SK-N-SH (cell line): ENCODE data around the gene DEPDC5. TPM values are rescaled to one million over a fixed set of nuclear protein-coding genes. Genes with fewer than 3 reads are reported as not detected.

Experiments used
- CTCF ChIA-PET: fragments of 300-600, 350-600 bp; formaldehyde crosslinking; extraction: SDS; loops from one replicate; lab custom pipeline; 2021; lab: Yijun Ruan, JAX
- POLR2A ChIA-PET: fragments of 350-600 bp; sonication (Branson Sonifier 250); formaldehyde crosslinking; extraction: SDS; loops from one replicate; lab custom pipeline; 2020; ENCODE audit warnings: antibody characterized with exemption, inconsistent platforms; lab: Yijun Ruan, JAX
- DNase-seq: peaks from one replicate; pipeline ENCODE4 v3.0.0; 2012
- H2AFZ ChIP-seq: fragments of 200-600 bp; sonication (generic); 2 replicates; pipeline ENCODE4 v1.8.1; 2016; ENCODE audit warnings: antibody characterized with exemption, mild to moderate bottlenecking, low read depth
- H3F3A ChIP-seq: fragments of 200-600 bp; sonication (generic); replicated peaks from 2 replicates; pipeline ENCODE3; 2016; ENCODE audit warnings: antibody characterized with exemption, mild to moderate bottlenecking; ENCODE audit not compliant: insufficient read depth
- H3K27ac ChIP-seq, 2 experiments: fragments of 200-500 bp in 1 of 2; fragments of 200-600 bp in 1 of 2; sonication (Bioruptor generic) in 1 of 2; sonication (generic), shearing (Covaris generic) in 1 of 2; 2 replicates each; pipeline versions ENCODE4 v1.5.1 to v1.6.1; 2014 to 2016; ENCODE audit warnings: low read depth in 2 of 2, inconsistent platforms in 1 of 2, low read length in 1 of 2, mild to moderate bottlenecking in 1 of 2, mixed read lengths in 1 of 2
- H3K27me3 ChIP-seq: fragments of 200-600 bp; sonication (generic), shearing (Covaris generic); 2 replicates; pipeline ENCODE4 v1.6.1; 2016; ENCODE audit warnings: mixed run types; ENCODE audit not compliant: insufficient read depth
- H3K36me3 ChIP-seq, 2 experiments: fragments of 200-500 bp in 1 of 2; fragments of 200-600 bp in 1 of 2; sonication (Bioruptor generic) in 1 of 2; sonication (generic) in 1 of 2; replicated peaks in 1 of 2; 2 replicates each; pipeline versions ENCODE3 to v1.5.1; 2014 to 2016; ENCODE audit warnings: low read length in 1 of 2, mild to moderate bottlenecking in 1 of 2; ENCODE audit not compliant: insufficient read depth in 2 of 2, control insufficient read depth in 1 of 2
- H3K4me1 ChIP-seq, 2 experiments: fragments of 200-500 bp in 1 of 2; fragments of 200-600 bp in 1 of 2; sonication (Bioruptor generic) in 1 of 2; sonication (generic), shearing (Covaris generic) in 1 of 2; 2 replicates each; pipeline versions ENCODE4 v1.5.1 to v1.6.1; 2014 to 2016; ENCODE audit warnings: low read depth in 1 of 2, low read length in 1 of 2, mixed run types in 1 of 2; ENCODE audit not compliant: insufficient read depth in 2 of 2, control insufficient read depth in 1 of 2
- H3K4me2 ChIP-seq: fragments of 200-600 bp; sonication (generic), shearing (Covaris generic); 2 replicates; pipeline ENCODE4 v1.6.1; 2017; ENCODE audit warnings: mixed run types
- H3K4me3 ChIP-seq, 2 experiments: fragments of 200-500 bp in 1 of 2; fragments of 200-600 bp in 1 of 2; sonication (Bioruptor generic) in 1 of 2; sonication (generic), shearing (Covaris generic) in 1 of 2; 2 replicates each; pipeline versions ENCODE4 v1.5.1 to v1.8.1; 2014 to 2016; ENCODE audit warnings: low read depth in 2 of 2, inconsistent platforms in 1 of 2, low read length in 1 of 2, mild to moderate bottlenecking in 1 of 2, mixed read lengths in 1 of 2, moderate library complexity in 1 of 2
- H3K79me2 ChIP-seq: fragments of 200-600 bp; sonication (generic); 2 replicates; pipeline ENCODE4 v1.8.1; 2017; ENCODE audit warnings: mild to moderate bottlenecking; ENCODE audit not compliant: insufficient read depth
- H3K9ac ChIP-seq: fragments of 200-600 bp; sonication (generic); 2 replicates; pipeline ENCODE4 v1.6.1; 2017; ENCODE audit warnings: mixed run types
- H3K9me2 ChIP-seq: fragments of 200-600 bp; sonication (generic); 2 replicates; pipeline ENCODE4 v1.6.1; 2017; ENCODE audit warnings: mixed run types
- H3K9me3 ChIP-seq: fragments of 200-600 bp; sonication (generic); 2 replicates; pipeline ENCODE4 v1.6.1; 2017; ENCODE audit warnings: mixed run types, mild to moderate bottlenecking, moderate library complexity
- H4K20me1 ChIP-seq: fragments of 200-600 bp; sonication (generic); 2 replicates; pipeline ENCODE4 v1.6.1; 2017; ENCODE audit warnings: mild to moderate bottlenecking, mixed run types; ENCODE audit not compliant: insufficient read depth
- CHD2 ChIP-seq: fragments of 150-350 bp; IDR thresholded peaks from 2 replicates; pipeline ENCODE4 v1.6.1; 2018; ENCODE audit warnings: low read length; ENCODE audit not compliant: partially characterized antibody
- EP300 ChIP-seq, 2 experiments: IDR thresholded peaks; 2 replicates each; pipeline versions ENCODE4 v1.4.0 to v1.6.1; 2012; ENCODE audit warnings: borderline replicate concordance in 1 of 2, low read depth in 1 of 2, low read length in 1 of 2
- FOSL2 ChIP-seq: IDR thresholded peaks from 2 replicates; pipeline ENCODE4 v1.4.0; 2012; ENCODE audit warnings: low read depth, mild to moderate bottlenecking, moderate library complexity, borderline replicate concordance
- FOXM1 ChIP-seq: IDR thresholded peaks from 2 replicates; pipeline ENCODE4 v1.4.0; 2012; ENCODE audit warnings: low read depth, mild to moderate bottlenecking
- IRF3 ChIP-seq: fragments of 150-350 bp; IDR thresholded peaks from 2 replicates; pipeline ENCODE4 v1.6.1; 2016; ENCODE audit warnings: mild to moderate bottlenecking, low read depth, low read length
- MAX ChIP-seq: IDR thresholded peaks from 2 replicates; pipeline ENCODE4 v1.4.0; 2012; ENCODE audit warnings: low read depth
- NFIC ChIP-seq: IDR thresholded peaks from 2 replicates; pipeline ENCODE4 v1.4.0; 2012; ENCODE audit warnings: borderline replicate concordance
- PBX3 ChIP-seq: IDR thresholded peaks from 2 replicates; pipeline ENCODE4; 2012
- POLR2AphosphoS5 ChIP-seq: IDR thresholded peaks from 2 replicates; pipeline ENCODE4 v1.6.1; 2012; ENCODE audit warnings: low read depth, low read length
- RAD21 ChIP-seq: IDR thresholded peaks from 2 replicates; pipeline ENCODE4 v1.6.1; 2012; ENCODE audit warnings: mild to moderate bottlenecking, low read length
- REST ChIP-seq: IDR thresholded peaks from 2 replicates; pipeline ENCODE4 v1.6.1; 2012; ENCODE audit warnings: mild to moderate bottlenecking, low read depth, low read length, moderate library complexity
- RFX5 ChIP-seq: IDR thresholded peaks from 2 replicates; pipeline ENCODE4 v1.6.1; 2012; ENCODE audit warnings: mild to moderate bottlenecking, improper control_type of control experiment, low read length
- RXRA ChIP-seq: IDR thresholded peaks from 2 replicates; pipeline ENCODE4 v1.4.0; 2012; ENCODE audit warnings: low read depth, mild to moderate bottlenecking, borderline replicate concordance
- SMC3 ChIP-seq: IDR thresholded peaks from 2 replicates; pipeline ENCODE4 v1.6.1; 2012; ENCODE audit warnings: low read depth, low read length, improper control_type of control experiment
- TCF12 ChIP-seq: IDR thresholded peaks from 2 replicates; pipeline ENCODE4 v1.4.0; 2012
- TEAD4 ChIP-seq: IDR thresholded peaks from 2 replicates; pipeline ENCODE4 v1.4.0; 2012; ENCODE audit warnings: mild to moderate bottlenecking, borderline replicate concordance; ENCODE audit not compliant: insufficient read depth
- USF1 ChIP-seq: IDR thresholded peaks from 2 replicates; pipeline ENCODE4 v1.4.0; 2012; ENCODE audit warnings: low read depth, borderline replicate concordance
- YY1 ChIP-seq: IDR thresholded peaks from 2 replicates; pipeline ENCODE4 v1.4.0; 2012; ENCODE audit warnings: low read depth, mild to moderate bottlenecking
- WGBS: methylation state at CpG from one replicate; pipeline ENCODE4 v1.1.6; 2017; ENCODE audit warnings: low lambda C conversion rate; 5-methylcytosine and 5-hydroxymethylcytosine counted together
- polyA plus RNA-seq, 3 experiments: library from polyadenylated mRNA; depleted of rRNA; stranded (reverse); fragments of >200 nt; gene quantifications; 2 replicates each; pipeline ENCODE4 v1.2.3, GENCODE V29; 2012

Gene DEPDC5
- polyA plus RNA-seq, 1 of the 3 experiments (the other 2 are of a cell fraction), result 7.8 TPM

- peak; percentile 20; the same call in 1 of the 2 replicates for TF ChIP-seq REST
These were observed 190.3 kb downstream of the DEPDC5 start, which contains the start of gene YWHAH (continued) for GRCh38 chr22:31943978-31944699.

GRCh38 chr22:31944700-31945442 lies 191.1 kb downstream of the DEPDC5 start:
- Histone ChIP-seq H3K27me3 (no peaks in the 10 kb centered on the region), H4K20me1 (peaks cover 44% of the 10 kb centered on the region), H3K4me3 (peak overlapping the region; percentile 89 to 98), H2AFZ (no peak overlapping the region), H3F3A (peaks cover 10% of the 10 kb centered on the region), H3K9me3 (no peaks in the 10 kb centered on the region), H3K4me1 (peaks cover 0 to 22% of the 10 kb centered on the region in 2 experiments; a peak in 3 of 4 replicates), H3K9ac (peak overlapping the region; percentile 98), H3K79me2 (peaks cover 53% of the 10 kb centered on the region), H3K27ac (peak overlapping the region; percentile 80 to 96), H3K9me2 (no peaks in the 10 kb centered on the region), H3K4me2 (peak overlapping the region; percentile 97), H3K36me3 (peaks cover 14 to 34% of the 10 kb centered on the region in 2 experiments)
- 1% methylated on average over 19 of the region's 76 CpGs for WGBS
- ChIA-PET POLR2A (interaction anchor here (1.0 to 1.5 kb wide), 3 partner anchors 13 to 70 kb away, joined by 3 read pairs; no protein-coding TSS in a partner anchor), CTCF (interaction anchor here (1.0 to 4.3 kb wide), 8 partner anchors 15 to 283 kb away, joined by 3 to 17 read pairs (median 3); partner anchors contain the start of gene PISD)
- peak; percentile 82 for DNase-seq
- TF ChIP-seq TEAD4, result no peak
- no peak for TF ChIP-seq RFX5
- TF ChIP-seq PBX3, result no peak
- no peak for TF ChIP-seq TCF12
- TF ChIP-seq FOSL2, result no peak
- no peak for TF ChIP-seq MAX
- TF ChIP-seq RAD21, result no peak
- no peak for TF ChIP-seq FOXM1
- no peak for TF ChIP-seq NFIC
- no peak for TF ChIP-seq USF1
- no peak for TF ChIP-seq EP300 (IDR thresholded peaks at IDR 0.05; ENCODE audit: borderline replicate concordance in 1 of 2, low read depth in 1 of 2, low read length in 1 of 2)
- TF ChIP-seq CHD2, result no peak
- TF ChIP-seq RXRA, result no peak
- no peak for TF ChIP-seq SMC3
- no peak for TF ChIP-seq YY1
- TF ChIP-seq IRF3, result no peak
- TF ChIP-seq POLR2AphosphoS5, result no peak
- TF ChIP-seq REST, result no peak
